HG03378 (cell line): ENCODE results near the gene ORC2.

Experiments used
- ATAC-seq: cut with Tn5 transposase; IDR thresholded peaks from one replicate; pipeline ENCODE4 v1.9.1; 2021; ENCODE audit warnings: mild to moderate bottlenecking, moderate library complexity; ENCODE audit not compliant: unreplicated experiment

Gene ORC2

GRCh38 chr2:200862532-200863000 lies 100.9 kb downstream of the ORC2 start:
- peak; percentile 29 for ATAC-seq

- no peak for ATAC-seq
Measured at GRCh38 chr2:200861617-200862155, 101.8 kb downstream of the ORC2 start.

GRCh38 chr2:200860092-200860795 lies 103.2 kb downstream of the ORC2 start:
- ATAC-seq = no peak
